SHP77 (cell line): Measurements from ENCODE around the gene TELO2.
A peak's percentile ranks its signal among the peaks of the same experiment; 100 is the strongest.
"Not testable (repeated sequence)": the region's sequence is repeated elsewhere in the genome, so short reads cannot be mapped to it uniquely, and the experiment has no call there.

Experiments
- DNase-seq, 2 experiments: peaks; one replicate each; lab custom pipeline; 2025; lab: John Stamatoyannopoulos, UW

The TELO2 gene

GRCh38 chr16:1457489-1458245 is 35.5 kb upstream of the TELO2 start:
- no peak for DNase-seq

GRCh38 chr16:1458336-1458976 is 34.7 kb upstream of the TELO2 start:
- DNase-seq, result no peak

GRCh38 chr16:1458977-1459341 is 34.2 kb upstream of the TELO2 start:
- DNase-seq, result no peak

- no peak for DNase-seq
These were observed 33.2 kb upstream of the TELO2 start for GRCh38 chr16:1459967-1460366.

- no peak for DNase-seq
These were observed 32.5 kb upstream of the TELO2 start for GRCh38 chr16:1460602-1461138.

- DNase-seq, result no peak
These were observed 32.0 kb upstream of the TELO2 start for GRCh38 chr16:1461146-1461545.

- DNase-seq, result no peak
These were observed 28.8 kb upstream of the TELO2 start for GRCh38 chr16:1464196-1464893.

- no peak for DNase-seq
These were observed 28.1 kb upstream of the TELO2 start for GRCh38 chr16:1464894-1465566.

GRCh38 chr16:1465567-1465915 is 27.6 kb upstream of the TELO2 start:
- DNase-seq, result no peak

- DNase-seq, result no peak
These were observed 27.1 kb upstream of the TELO2 start for GRCh38 chr16:1466054-1466453.

- DNase-seq, result no peak
These were observed 26.1 kb upstream of the TELO2 start for GRCh38 chr16:1466968-1467521.

GRCh38 chr16:1468426-1468810 is 24.7 kb upstream of the TELO2 start:
- no peak for DNase-seq

- DNase-seq, result not testable (repeated sequence)
These were observed 24.0 kb upstream of the TELO2 start for GRCh38 chr16:1469141-1469540.

- DNase-seq, result no peak
These were observed 23.4 kb upstream of the TELO2 start for GRCh38 chr16:1469693-1470201.

- no peak for DNase-seq
These were observed 22.5 kb upstream of the TELO2 start for GRCh38 chr16:1470481-1471251.

GRCh38 chr16:1471569-1472194 is 21.5 kb upstream of the TELO2 start:
- no peak for DNase-seq

- no peak for DNase-seq
These were observed 20.2 kb upstream of the TELO2 start for GRCh38 chr16:1472974-1473373.

- no peak for DNase-seq
These were observed 18.9 kb upstream of the TELO2 start for GRCh38 chr16:1474082-1474795.

GRCh38 chr16:1474796-1475551 is 18.2 kb upstream of the TELO2 start, which contains the start of gene CLCN7:
TSS of gene CLCN7 (minus strand) at chr16:1475028. CDS start at chr16:1474974, 54 bp downstream.
- DNase-seq, result peak; percentile 67 to 71
